NCI-H2029 (cell line): ENCODE measurements around the gene CHD9.

Experiments used
- DNase-seq: peaks from one replicate; lab custom pipeline; 2025; lab: John Stamatoyannopoulos, UW

The CHD9 gene

GRCh38 chr16:53372992-53373871 lies 318.4 kb downstream of the CHD9 start:
- peak; percentile 53 for DNase-seq

GRCh38 chr16:53374800-53375199 lies 320.0 kb downstream of the CHD9 start:
- DNase-seq, result no peak

GRCh38 chr16:53378138-53378537 lies 323.3 kb downstream of the CHD9 start:
- no peak for DNase-seq
